NT2/D1 (cell line): ENCODE results near the gene MAX.
"Not testable (repeated sequence)": the region's sequence is repeated elsewhere in the genome, so short reads cannot be mapped to it uniquely, and the experiment has no call there.

ENCODE experiments used
- DNase-seq: peaks from one replicate; pipeline ENCODE4 v3.0.0-alpha.2; 2011; ENCODE audit warnings: low read depth, low spot score
- H3K27me3 ChIP-seq: 2 replicates; pipeline ENCODE4 v1.6.0; 2011; ENCODE audit warnings: mild to moderate bottlenecking; ENCODE audit not compliant: insufficient read length, insufficient read depth
- H3K36me3 ChIP-seq: 2 replicates; pipeline ENCODE4 v1.6.1; 2011; ENCODE audit warnings: mild to moderate bottlenecking, low read length, mixed read lengths; ENCODE audit not compliant: insufficient read depth, insufficient read length
- H3K4me1 ChIP-seq: 2 replicates; pipeline ENCODE4 v1.5.1; 2011; ENCODE audit not compliant: insufficient read depth, insufficient read length
- H3K4me3 ChIP-seq: 2 replicates; pipeline ENCODE4 v1.5.1; 2011; ENCODE audit warnings: low read depth; ENCODE audit not compliant: insufficient read length
- H3K9ac ChIP-seq: 2 replicates; pipeline ENCODE4 v1.6.0; 2011; ENCODE audit warnings: low read depth; ENCODE audit not compliant: insufficient read length
- H3K9me3 ChIP-seq: 2 replicates; pipeline ENCODE4 v1.5.1; 2011; ENCODE audit warnings: mild to moderate bottlenecking, low read length; ENCODE audit not compliant: insufficient read depth
- SUZ12 ChIP-seq: IDR thresholded peaks from 2 replicates; pipeline ENCODE4 v1.6.1; 2011; ENCODE audit not compliant: insufficient read length, insufficient read depth; ENCODE audit errors: extremely low read depth
- YY1 ChIP-seq: IDR thresholded peaks from 2 replicates; pipeline ENCODE4 v1.6.1; 2011; ENCODE audit not compliant: insufficient read length, insufficient read depth
- ZNF274 ChIP-seq: IDR thresholded peaks from 2 replicates; pipeline ENCODE4 v1.6.1; 2011; ENCODE audit warnings: mild to moderate bottlenecking, low read depth, low read length

Gene MAX

DNA sequence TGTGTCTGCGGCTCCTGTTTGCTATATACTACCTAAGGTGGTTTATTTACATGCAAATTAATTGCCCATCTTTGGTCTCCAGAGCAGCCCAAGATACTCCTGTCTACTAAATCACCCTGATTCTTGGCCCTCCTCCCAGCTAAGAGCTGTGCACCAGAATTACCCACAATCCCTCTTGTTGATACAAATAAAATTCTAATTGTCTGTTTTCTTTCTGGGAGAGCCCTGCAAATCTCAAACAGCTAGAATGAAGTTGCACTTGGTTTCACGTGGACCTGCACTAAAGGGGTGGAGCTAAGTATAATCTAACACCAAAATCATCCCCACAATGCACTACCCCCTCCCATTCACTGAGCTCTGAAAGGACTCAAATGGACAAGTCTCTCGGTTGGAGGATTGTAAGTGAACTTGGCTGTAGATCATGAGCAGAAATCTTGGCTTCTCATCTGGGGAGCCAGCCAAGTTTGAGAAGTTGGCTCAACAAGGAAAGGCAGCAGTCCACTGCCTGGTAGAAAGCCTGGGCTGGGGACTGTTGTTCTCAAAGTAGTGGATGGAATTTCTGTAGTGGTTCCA, 6.6 kb downstream of the MAX start:
- TF ChIP-seq SUZ12 (no peak), YY1 (no peak), ZNF274 (no peak)
- no peak for DNase-seq
- H3K27me3 ChIP-seq = no peaks in the 10 kb centered on the region
- no peaks in the 10 kb centered on the region for H3K9me3 ChIP-seq
- H3K36me3 ChIP-seq = peaks cover 66% of the 10 kb centered on the region
- no peak overlapping the region for H3K4me3 ChIP-seq
- H3K4me1 ChIP-seq = no peaks in the 10 kb centered on the region
- H3K9ac ChIP-seq = no peak overlapping the region

- Histone ChIP-seq H3K27me3 (no peaks in the 10 kb centered on the region), H3K4me1 (no peaks in the 10 kb centered on the region), H3K36me3 (peaks cover 76% of the 10 kb centered on the region), H3K9me3 (peaks cover 18% of the 10 kb centered on the region), H3K9ac (no peak overlapping the region), H3K4me3 (no peak overlapping the region)
- TF ChIP-seq YY1 = no peak
- no peak for TF ChIP-seq ZNF274
- no peak for TF ChIP-seq SUZ12
- no peak for DNase-seq
These were observed 10.0 kb downstream of the MAX start for GRCh38 chr14:65092349-65092748.

GRCh38 chr14:65087835-65088234, 14.5 kb downstream of the MAX start:
- Histone ChIP-seq H3K36me3 (peaks cover 70% of the 10 kb centered on the region), H3K9me3 (peaks cover 39% of the 10 kb centered on the region)
- H3K4me3 ChIP-seq, H3K9ac ChIP-seq, DNase-seq, H3K4me1 ChIP-seq, H3K27me3 ChIP-seq: not testable (repeated sequence)

DNA sequence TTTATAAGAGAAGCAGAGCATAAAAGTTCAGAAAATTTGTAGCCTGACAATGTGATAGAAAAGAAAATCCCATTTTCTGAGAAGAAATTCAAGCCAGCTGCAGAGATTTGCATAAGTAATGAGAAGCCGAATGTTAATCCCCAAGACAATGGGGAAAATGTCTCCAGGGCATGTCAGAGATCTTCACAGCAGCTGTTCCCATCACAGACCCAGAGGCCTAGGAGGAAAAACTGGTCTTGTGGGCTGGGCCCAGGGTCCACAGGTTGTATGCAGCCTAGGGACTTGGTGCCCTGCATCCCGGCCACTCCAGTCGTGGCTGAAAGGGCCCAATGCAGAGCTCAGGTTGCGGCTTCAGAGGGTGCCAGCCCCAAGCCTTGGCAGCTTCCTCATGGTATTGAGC, 15.6 kb downstream of the MAX start:
- not testable (repeated sequence) for H3K4me1 ChIP-seq, H3K4me3 ChIP-seq, H3K9ac ChIP-seq, H3K27me3 ChIP-seq
- peak; percentile 16 for DNase-seq
- H3K9me3 ChIP-seq = peaks cover 39% of the 10 kb centered on the region
- H3K36me3 ChIP-seq = peaks cover 67% of the 10 kb centered on the region

DNA sequence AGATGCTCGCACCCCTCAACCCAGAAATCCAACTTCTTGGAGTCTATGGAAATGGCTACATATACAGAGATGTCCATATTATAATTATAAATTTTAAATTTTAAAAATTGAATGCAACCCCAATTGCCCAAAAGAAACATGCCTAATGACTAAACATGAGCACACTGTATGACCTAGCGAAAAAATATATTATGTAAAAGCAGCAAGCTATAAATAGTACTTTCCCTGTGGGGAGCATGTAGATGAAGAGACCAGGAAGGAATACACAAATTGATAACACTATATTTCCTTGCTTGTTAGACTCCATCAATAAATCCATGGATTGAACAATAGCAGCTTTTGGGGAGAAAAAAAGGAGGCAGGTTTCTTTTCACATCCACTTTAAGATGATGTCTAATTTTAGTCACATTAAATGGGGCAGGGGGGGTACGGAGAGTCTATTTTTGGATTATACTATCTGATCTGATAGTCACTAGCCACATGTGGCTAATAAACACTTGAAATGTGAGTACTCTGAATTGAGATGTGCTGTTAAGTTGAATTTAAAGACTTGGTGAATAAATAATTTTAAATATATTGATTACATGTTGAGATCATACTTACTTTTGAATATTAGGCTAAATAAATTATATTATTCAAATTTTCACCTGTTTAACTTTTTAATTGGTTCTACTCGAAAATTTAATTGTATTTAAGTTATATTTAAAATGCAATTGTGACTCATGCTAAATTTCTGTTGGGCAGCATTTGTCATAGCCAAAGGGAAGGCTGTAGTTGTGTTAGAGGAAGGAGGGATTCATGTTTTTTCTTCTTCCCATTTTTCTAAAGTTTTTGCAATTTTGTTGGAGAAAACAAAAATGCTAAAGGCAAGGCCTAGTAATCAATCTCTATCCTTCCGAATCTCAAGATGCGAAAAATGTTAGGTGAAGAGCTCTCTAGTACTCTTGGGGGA, 17.5 kb downstream of the MAX start:
- H3K36me3 ChIP-seq = peaks cover 63% of the 10 kb centered on the region
- no peak overlapping the region for H3K9ac ChIP-seq
- H3K9me3 ChIP-seq = peaks cover 39% of the 10 kb centered on the region
- no peak for TF ChIP-seq SUZ12
- no peak for DNase-seq
- H3K4me3 ChIP-seq = no peak overlapping the region
- no peaks in the 10 kb centered on the region for H3K27me3 ChIP-seq
- no peaks in the 10 kb centered on the region for H3K4me1 ChIP-seq

DNA sequence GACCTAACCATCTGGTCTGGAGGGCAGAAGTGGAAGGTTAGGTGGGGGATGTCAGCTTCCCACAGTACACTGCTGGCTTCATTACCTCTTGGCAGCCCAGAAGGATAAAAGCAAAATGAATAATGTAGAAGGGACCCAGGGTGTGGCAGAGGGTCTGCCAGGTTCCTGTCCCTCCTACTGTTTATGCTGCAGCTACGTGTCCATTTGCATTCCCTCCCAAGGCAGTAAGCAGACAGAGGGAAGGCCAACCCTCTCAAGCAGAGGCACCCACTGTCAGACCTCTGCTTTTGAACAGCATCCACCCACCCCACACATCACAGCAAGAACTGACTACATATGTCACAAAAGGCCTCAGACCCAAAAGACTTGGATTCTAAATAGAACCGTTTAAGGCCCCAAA, 19.4 kb downstream of the MAX start:
- H3K9me3 ChIP-seq = peaks cover 26% of the 10 kb centered on the region
- H3K4me1 ChIP-seq = no peaks in the 10 kb centered on the region
- no peaks in the 10 kb centered on the region for H3K27me3 ChIP-seq
- TF ChIP-seq ZNF274 = no peak
- no peak for TF ChIP-seq YY1
- TF ChIP-seq SUZ12 = no peak
- DNase-seq = no peak
- H3K4me3 ChIP-seq = no peak overlapping the region
- H3K36me3 ChIP-seq = peaks cover 62% of the 10 kb centered on the region
- H3K9ac ChIP-seq = no peak overlapping the region

- Histone ChIP-seq H3K36me3 (peaks cover 67% of the 10 kb centered on the region), H3K27me3 (no peaks in the 10 kb centered on the region), H3K4me1 (no peaks in the 10 kb centered on the region), H3K9me3 (peaks cover 11% of the 10 kb centered on the region; the same call in 1 of the 2 replicates), H3K4me3 (no peak overlapping the region), H3K9ac (no peak overlapping the region)
- no peak for DNase-seq
- TF ChIP-seq SUZ12 (no peak), ZNF274 (no peak), YY1 (no peak)
These were observed 21.2 kb downstream of the MAX start for GRCh38 chr14:65080960-65081747.
